H1 (cell line): ENCODE measurements around the gene CEP192. TPM values are rescaled to one million over a fixed set of nuclear protein-coding genes. Genes with fewer than 3 reads are reported as not detected.

ENCODE experiments used
- polyA plus RNA-seq, 7 experiments: library from polyadenylated mRNA; depleted of rRNA in 3 of 7; stranded (reverse) in 5 of 7; unstranded in 2 of 7; fragments of >200 nt in 5 of 7; fragments of 200-250 nt in 2 of 7; gene quantifications; 1 replicate in 5 of 7; 2 replicates in 1 of 7; 4 replicates in 1 of 7; pipeline versions ENCODE4 v1.2.1 to v1.2.3, GENCODE V29; 2011 to 2013; ENCODE audit warnings: missing spikeins in 2 of 7, mixed read lengths in 2 of 7
- total RNA-seq: library from RNA; stranded (reverse); fragmentation: NEBNext Ultra II Directional; extraction: Animal tissue kit (Norgen Biotek cat#: 25700); gene quantifications from 2 replicates; pipeline ENCODE4 v1.2.1, GENCODE V29; 2021

CEP192 gene
- total and polyA plus RNA-seq, 2 of the 8 experiments (the other 6 are each of a cell fraction or from before 2014, with no cell fraction given): 13.4 to 23.1 TPM

Other genes starting within 250 kb of the CEP192 start
- 54.0 and 54.5 TPM in 2 replicates for gene PTPN2, start 107.1 kb upstream of the CEP192 start, total RNA-seq
- 11.6 and 16.4 TPM in 2 replicates for gene PTPN2, start 107.1 kb upstream of the CEP192 start, polyA plus RNA-seq (2011; rRNA removed)
- 92.6 and 96.7 TPM in 2 replicates for gene SEH1L, start 43.4 kb upstream of the CEP192 start, total RNA-seq
- gene SEH1L, start 43.4 kb upstream of the CEP192 start, polyA plus RNA-seq (2011; rRNA removed): 31.9 and 41.7 TPM in 2 replicates
- gene LDLRAD4, start 227.4 kb downstream of the CEP192 start, total RNA-seq: 1.2 and 1.4 TPM in 2 replicates
- 0.77 and 1.1 TPM in 2 replicates for gene LDLRAD4, start 227.4 kb downstream of the CEP192 start, polyA plus RNA-seq (2011; rRNA removed)